ENCODE measurements around the gene TYROBP. TPM values are rescaled to one million over a fixed set of nuclear protein-coding genes. Genes with fewer than 3 reads are reported as not detected.

The TYROBP gene
- total RNA-seq, 1 experiment from 2014 or later, result not detected

GRCh38 chr19:35879770-35880317, 28.3 kb downstream of the TYROBP start:
- ChIA-PET POLR2A (interaction anchor here (0.5 to 1.0 kb wide), 3 partner anchors 51 to 232 kb away, joined by 3 to 10 read pairs (median 5); no protein-coding TSS in a partner anchor), CTCF (interaction anchor here (0.5 to 1.1 kb wide), 2 partner anchors 41 to 67 kb away, joined by 3 to 5 read pairs; no protein-coding TSS in a partner anchor)
- in situ Hi-C loops (cut with HindIII; ENCODE audit: low pct_unique_long_range_greater_than_20kb, low sequenced_read_pairs), result no loop called here
- H3K27me3 ChIP-seq (ENCODE audit: control insufficient read depth, insufficient read depth, low read length), result no peaks in the 10 kb centered on the region
- intact Hi-C loops (cut with micrococcal nuclease; ENCODE audit: unreplicated experiment), result no loop called here
- ATAC-seq (peak; percentile 93), DNase-seq (ENCODE audit: low read depth, low spot score) (peak; percentile 50)
- no TSS peak for BruUV-seq (replicated peaks)
- no peak overlapping the region for H3K4me3 ChIP-seq (ENCODE audit: low read depth in 2 of 2, low read length in 2 of 2)
- 0 out of 2 replicates have a peak, but pooled peaks cover 2% of the 10 kb centered on the region for H3K4me1 ChIP-seq (ENCODE audit: control insufficient read depth, insufficient read depth, low read length)
- TF ChIP-seq TCF7L2 (IDR thresholded peaks at IDR 0.05; ENCODE audit: low read depth, low read length) (no peak), SIN3A (IDR thresholded peaks at IDR 0.05; ENCODE audit: borderline replicate concordance, insufficient read depth, low read depth, low read length) (peak; percentile 88; the same call in 1 of the 2 replicates), POLR2AphosphoS5 (IDR thresholded peaks at IDR 0.05; ENCODE audit: low read depth, low read length) (0 out of 2 replicates have a peak, but pooled peaks have one; percentile 17), REST (IDR thresholded peaks at IDR 0.05; ENCODE audit: insufficient read depth in 1 of 2, low read depth in 2 of 2, low read length in 1 of 2) (peak; percentile 100), CTCF (IDR thresholded peaks at IDR 0.05) (no peak)
- H3K27ac ChIP-seq (ENCODE audit: low read length), result no peak overlapping the region
- no peaks in the 10 kb centered on the region for H3K9me3 ChIP-seq (ENCODE audit: control insufficient read depth, insufficient read depth, low read depth, low read length)
- no peaks in the 10 kb centered on the region for H3K36me3 ChIP-seq (ENCODE audit: control insufficient read depth, insufficient read depth, low read length)

- no peak for TF ChIP-seq POLR2AphosphoS5 (IDR thresholded peaks at IDR 0.05; ENCODE audit: low read depth, low read length)
- TF ChIP-seq CTCF (IDR thresholded peaks at IDR 0.05), result no peak
- no peak for TF ChIP-seq REST (IDR thresholded peaks at IDR 0.05; ENCODE audit: insufficient read depth in 1 of 2, low read depth in 2 of 2, low read length in 1 of 2)
- no peak for TF ChIP-seq TCF7L2 (IDR thresholded peaks at IDR 0.05; ENCODE audit: low read depth, low read length)
- no peak for TF ChIP-seq SIN3A (IDR thresholded peaks at IDR 0.05; ENCODE audit: borderline replicate concordance, insufficient read depth, low read depth, low read length)
- DNase-seq (ENCODE audit: low read depth, low spot score) (no peak), ATAC-seq (no peak)
- ChIA-PET POLR2A (interaction anchor here (0.5 to 1.0 kb wide), 2 partner anchors 52 to 174 kb away, joined by 3 to 10 read pairs; no protein-coding TSS in a partner anchor), CTCF (interaction anchor here (0.6 to 1.1 kb wide), 2 partner anchors 68 to 312 kb away, joined by 3 to 6 read pairs; no protein-coding TSS in a partner anchor)
- 0 out of 2 replicates have a peak, but pooled peaks cover 2% of the 10 kb centered on the region for H3K4me1 ChIP-seq (ENCODE audit: control insufficient read depth, insufficient read depth, low read length)
- no peaks in the 10 kb centered on the region for H3K27me3 ChIP-seq (ENCODE audit: control insufficient read depth, insufficient read depth, low read length)
- BruUV-seq (replicated peaks), result no TSS peak
- intact Hi-C loops (cut with micrococcal nuclease; ENCODE audit: unreplicated experiment), result no loop called here
- H3K9me3 ChIP-seq (ENCODE audit: control insufficient read depth, insufficient read depth, low read depth, low read length), result no peaks in the 10 kb centered on the region
- H3K36me3 ChIP-seq (ENCODE audit: control insufficient read depth, insufficient read depth, low read length), result no peaks in the 10 kb centered on the region
- in situ Hi-C loops (cut with HindIII; ENCODE audit: low pct_unique_long_range_greater_than_20kb, low sequenced_read_pairs), result no loop called here
- H3K4me3 ChIP-seq (ENCODE audit: low read depth in 2 of 2, low read length in 2 of 2), result no peak overlapping the region
- no peak overlapping the region for H3K27ac ChIP-seq (ENCODE audit: low read length)
Observed at GRCh38 chr19:35879068-35879467, 29.0 kb downstream of the TYROBP start.
